ENCODE measurements around the gene SOWAHC. TPM values are rescaled to one million over a fixed set of nuclear protein-coding genes. Genes with fewer than 3 reads are reported as not detected.

The SOWAHC gene
- total RNA-seq, 1 experiment from 2014 or later, result 18.6 TPM

GRCh38 chr2:109614715-109615636, 812 bp downstream of the SOWAHC start (continued):
- TF ChIP-seq ZNF671 (CRISPR knock-in tag; IDR thresholded peaks at IDR 0.05) (no peak), TP53 (CRISPR knock-in tag; IDR thresholded peaks at IDR 0.05) (peak; percentile 82; the same call in 1 of the 2 replicates), ZBTB21 (CRISPR knock-in tag; IDR thresholded peaks at IDR 0.05; ENCODE audit: borderline replicate concordance) (peak; percentile 75; the same call in 1 of the 2 replicates), NFATC4 (CRISPR knock-in tag; IDR thresholded peaks at IDR 0.05) (no peak), IRF1 (CRISPR knock-in tag; IDR thresholded peaks at IDR 0.05) (peak; percentile 88; the same call in 1 of the 2 replicates), TEAD1 (CRISPR knock-in tag; IDR thresholded peaks at IDR 0.05) (peak; percentile 89), ZNF263 (CRISPR knock-in tag; IDR thresholded peaks at IDR 0.05; ENCODE audit: low read depth) (no peak), HMGXB4 (CRISPR knock-in tag; IDR thresholded peaks at IDR 0.05) (peak; percentile 53; the same call in 1 of the 2 replicates), JAZF1 (CRISPR knock-in tag; IDR thresholded peaks at IDR 0.05) (no peak), ZNF317 (CRISPR knock-in tag; IDR thresholded peaks at IDR 0.05; ENCODE audit: borderline replicate concordance, low read depth) (no peak), IRF2 (CRISPR knock-in tag; IDR thresholded peaks at IDR 0.05; ENCODE audit: borderline replicate concordance, low read depth) (no peak), ZNF232 (CRISPR knock-in tag; IDR thresholded peaks at IDR 0.05) (no peak), ATF6 (CRISPR knock-in tag; IDR thresholded peaks at IDR 0.05) (no peak), MXD4 (CRISPR knock-in tag; IDR thresholded peaks at IDR 0.05; ENCODE audit: borderline replicate concordance) (no peak), ZMAT4 (CRISPR knock-in tag; IDR thresholded peaks at IDR 0.05) (no peak), NR3C1 (CRISPR knock-in tag; conservative IDR thresholded peaks at IDR 0.05; ENCODE audit: low read depth) (0 out of 2 replicates have a peak, but pooled peaks have one; percentile 37), CTCF (IDR thresholded peaks at IDR 0.05) (no peak), EMX1 (CRISPR knock-in tag; IDR thresholded peaks at IDR 0.05) (no peak)
- TF ChIP-seq, protein P1, sequence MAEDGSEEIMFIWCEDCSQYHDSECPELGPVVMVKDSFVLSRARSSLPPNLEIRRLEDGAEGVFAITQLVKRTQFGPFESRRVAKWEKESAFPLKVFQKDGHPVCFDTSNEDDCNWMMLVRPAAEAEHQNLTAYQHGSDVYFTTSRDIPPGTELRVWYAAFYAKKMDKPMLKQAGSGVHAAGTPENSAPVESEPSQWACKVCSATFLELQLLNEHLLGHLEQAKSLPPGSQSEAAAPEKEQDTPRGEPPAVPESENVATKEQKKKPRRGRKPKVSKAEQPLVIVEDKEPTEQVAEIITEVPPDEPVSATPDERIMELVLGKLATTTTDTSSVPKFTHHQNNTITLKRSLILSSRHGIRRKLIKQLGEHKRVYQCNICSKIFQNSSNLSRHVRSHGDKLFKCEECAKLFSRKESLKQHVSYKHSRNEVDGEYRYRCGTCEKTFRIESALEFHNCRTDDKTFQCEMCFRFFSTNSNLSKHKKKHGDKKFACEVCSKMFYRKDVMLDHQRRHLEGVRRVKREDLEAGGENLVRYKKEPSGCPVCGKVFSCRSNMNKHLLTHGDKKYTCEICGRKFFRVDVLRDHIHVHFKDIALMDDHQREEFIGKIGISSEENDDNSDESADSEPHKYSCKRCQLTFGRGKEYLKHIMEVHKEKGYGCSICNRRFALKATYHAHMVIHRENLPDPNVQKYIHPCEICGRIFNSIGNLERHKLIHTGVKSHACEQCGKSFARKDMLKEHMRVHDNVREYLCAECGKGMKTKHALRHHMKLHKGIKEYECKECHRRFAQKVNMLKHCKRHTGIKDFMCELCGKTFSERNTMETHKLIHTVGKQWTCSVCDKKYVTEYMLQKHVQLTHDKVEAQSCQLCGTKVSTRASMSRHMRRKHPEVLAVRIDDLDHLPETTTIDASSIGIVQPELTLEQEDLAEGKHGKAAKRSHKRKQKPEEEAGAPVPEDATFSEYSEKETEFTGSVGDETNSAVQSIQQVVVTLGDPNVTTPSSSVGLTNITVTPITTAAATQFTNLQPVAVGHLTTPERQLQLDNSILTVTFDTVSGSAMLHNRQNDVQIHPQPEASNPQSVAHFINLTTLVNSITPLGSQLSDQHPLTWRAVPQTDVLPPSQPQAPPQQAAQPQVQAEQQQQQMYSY (CRISPR knock-in tag; IDR thresholded peaks at IDR 0.05), result peak; percentile 31; the same call in 1 of the 2 replicates
- TF ChIP-seq, protein P2, sequence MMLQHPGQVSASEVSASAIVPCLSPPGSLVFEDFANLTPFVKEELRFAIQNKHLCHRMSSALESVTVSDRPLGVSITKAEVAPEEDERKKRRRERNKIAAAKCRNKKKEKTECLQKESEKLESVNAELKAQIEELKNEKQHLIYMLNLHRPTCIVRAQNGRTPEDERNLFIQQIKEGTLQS (CRISPR knock-in tag; conservative IDR thresholded peaks at IDR 0.05), result no peak
- TF ChIP-seq, protein P3, sequence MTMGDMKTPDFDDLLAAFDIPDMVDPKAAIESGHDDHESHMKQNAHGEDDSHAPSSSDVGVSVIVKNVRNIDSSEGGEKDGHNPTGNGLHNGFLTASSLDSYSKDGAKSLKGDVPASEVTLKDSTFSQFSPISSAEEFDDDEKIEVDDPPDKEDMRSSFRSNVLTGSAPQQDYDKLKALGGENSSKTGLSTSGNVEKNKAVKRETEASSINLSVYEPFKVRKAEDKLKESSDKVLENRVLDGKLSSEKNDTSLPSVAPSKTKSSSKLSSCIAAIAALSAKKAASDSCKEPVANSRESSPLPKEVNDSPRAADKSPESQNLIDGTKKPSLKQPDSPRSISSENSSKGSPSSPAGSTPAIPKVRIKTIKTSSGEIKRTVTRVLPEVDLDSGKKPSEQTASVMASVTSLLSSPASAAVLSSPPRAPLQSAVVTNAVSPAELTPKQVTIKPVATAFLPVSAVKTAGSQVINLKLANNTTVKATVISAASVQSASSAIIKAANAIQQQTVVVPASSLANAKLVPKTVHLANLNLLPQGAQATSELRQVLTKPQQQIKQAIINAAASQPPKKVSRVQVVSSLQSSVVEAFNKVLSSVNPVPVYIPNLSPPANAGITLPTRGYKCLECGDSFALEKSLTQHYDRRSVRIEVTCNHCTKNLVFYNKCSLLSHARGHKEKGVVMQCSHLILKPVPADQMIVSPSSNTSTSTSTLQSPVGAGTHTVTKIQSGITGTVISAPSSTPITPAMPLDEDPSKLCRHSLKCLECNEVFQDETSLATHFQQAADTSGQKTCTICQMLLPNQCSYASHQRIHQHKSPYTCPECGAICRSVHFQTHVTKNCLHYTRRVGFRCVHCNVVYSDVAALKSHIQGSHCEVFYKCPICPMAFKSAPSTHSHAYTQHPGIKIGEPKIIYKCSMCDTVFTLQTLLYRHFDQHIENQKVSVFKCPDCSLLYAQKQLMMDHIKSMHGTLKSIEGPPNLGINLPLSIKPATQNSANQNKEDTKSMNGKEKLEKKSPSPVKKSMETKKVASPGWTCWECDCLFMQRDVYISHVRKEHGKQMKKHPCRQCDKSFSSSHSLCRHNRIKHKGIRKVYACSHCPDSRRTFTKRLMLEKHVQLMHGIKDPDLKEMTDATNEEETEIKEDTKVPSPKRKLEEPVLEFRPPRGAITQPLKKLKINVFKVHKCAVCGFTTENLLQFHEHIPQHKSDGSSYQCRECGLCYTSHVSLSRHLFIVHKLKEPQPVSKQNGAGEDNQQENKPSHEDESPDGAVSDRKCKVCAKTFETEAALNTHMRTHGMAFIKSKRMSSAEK (CRISPR knock-in tag; IDR thresholded peaks at IDR 0.05; ENCODE audit: borderline replicate concordance), result no peak

All from WTC11 (cell line).